ENCODE measurements around the gene HTR4. TPM values are rescaled to one million over a fixed set of nuclear protein-coding genes. Genes with fewer than 3 reads are reported as not detected.

The HTR4 gene
- polyA plus RNA-seq, 1 experiment, result not detected

- TF ChIP-seq, protein P1, sequence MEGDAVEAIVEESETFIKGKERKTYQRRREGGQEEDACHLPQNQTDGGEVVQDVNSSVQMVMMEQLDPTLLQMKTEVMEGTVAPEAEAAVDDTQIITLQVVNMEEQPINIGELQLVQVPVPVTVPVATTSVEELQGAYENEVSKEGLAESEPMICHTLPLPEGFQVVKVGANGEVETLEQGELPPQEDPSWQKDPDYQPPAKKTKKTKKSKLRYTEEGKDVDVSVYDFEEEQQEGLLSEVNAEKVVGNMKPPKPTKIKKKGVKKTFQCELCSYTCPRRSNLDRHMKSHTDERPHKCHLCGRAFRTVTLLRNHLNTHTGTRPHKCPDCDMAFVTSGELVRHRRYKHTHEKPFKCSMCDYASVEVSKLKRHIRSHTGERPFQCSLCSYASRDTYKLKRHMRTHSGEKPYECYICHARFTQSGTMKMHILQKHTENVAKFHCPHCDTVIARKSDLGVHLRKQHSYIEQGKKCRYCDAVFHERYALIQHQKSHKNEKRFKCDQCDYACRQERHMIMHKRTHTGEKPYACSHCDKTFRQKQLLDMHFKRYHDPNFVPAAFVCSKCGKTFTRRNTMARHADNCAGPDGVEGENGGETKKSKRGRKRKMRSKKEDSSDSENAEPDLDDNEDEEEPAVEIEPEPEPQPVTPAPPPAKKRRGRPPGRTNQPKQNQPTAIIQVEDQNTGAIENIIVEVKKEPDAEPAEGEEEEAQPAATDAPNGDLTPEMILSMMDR (IDR thresholded peaks at IDR 0.05; ENCODE audit: insufficient read depth, low read depth, low read length), result peak; percentile 71
- DNase-seq (ENCODE audit: low read depth), result peak; percentile 11
- ChIA-PET POLR2A (no interaction called here), CTCF (interaction anchor here (0.6 to 10.0 kb wide), 13 partner anchors 9 to 671 kb away, joined by 3 to 114 read pairs (median 4); no protein-coding TSS in a partner anchor)
- Histone ChIP-seq H3K4me3 (ENCODE audit: low read depth, low read length) (no peak overlapping the region), H3K36me3 (ENCODE audit: control insufficient read depth, insufficient read depth, low read length) (peaks cover 3% of the 10 kb centered on the region; the same call in 1 of the 2 replicates), H3K27me3 (ENCODE audit: control insufficient read depth, insufficient read depth, low read length) (no peaks in the 10 kb centered on the region)
Measured at GRCh38 chr5:148443998-148444397, 210.3 kb downstream of the HTR4 start.

DNA sequence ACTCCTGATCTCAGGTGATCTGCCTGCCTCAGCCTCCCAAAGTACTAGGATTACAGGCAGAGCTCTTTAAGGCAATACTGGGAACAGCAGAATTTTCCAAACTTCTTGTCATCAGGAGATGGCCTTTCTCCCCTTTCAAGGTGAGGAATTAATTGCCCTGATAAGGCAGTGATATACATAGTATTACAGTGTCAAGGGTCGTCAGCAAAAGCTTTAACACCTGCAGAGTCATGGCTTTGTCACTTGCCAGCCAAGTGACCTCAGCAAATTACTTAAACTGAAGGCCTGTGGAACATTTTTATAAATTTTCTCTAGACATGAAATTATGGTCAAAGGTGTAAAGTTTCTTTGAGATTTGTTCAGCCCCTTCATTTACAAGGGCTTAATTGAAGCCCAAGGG, 211.1 kb downstream of the HTR4 start:
- ChIA-PET POLR2A (no interaction called here), CTCF (interaction anchor here (0.8 to 10.0 kb wide), 12 partner anchors 11 to 671 kb away, joined by 3 to 114 read pairs (median 4); no protein-coding TSS in a partner anchor)
- no peak overlapping the region for H3K4me3 ChIP-seq (ENCODE audit: low read depth, low read length)
- no peaks in the 10 kb centered on the region for H3K27me3 ChIP-seq (ENCODE audit: control insufficient read depth, insufficient read depth, low read length)
- DNase-seq (ENCODE audit: low read depth), result no peak
- peaks cover 3% of the 10 kb centered on the region; the same call in 1 of the 2 replicates for H3K36me3 ChIP-seq (ENCODE audit: control insufficient read depth, insufficient read depth, low read length)
- TF ChIP-seq, protein P1 (IDR thresholded peaks at IDR 0.05; ENCODE audit: insufficient read depth, low read depth, low read length), result no peak

GRCh38 chr5:148438933-148439332, 215.4 kb downstream of the HTR4 start:
- no peaks in the 10 kb centered on the region for H3K27me3 ChIP-seq (ENCODE audit: control insufficient read depth, insufficient read depth, low read length)
- no peak for DNase-seq (ENCODE audit: low read depth)
- H3K4me3 ChIP-seq (ENCODE audit: low read depth, low read length), result no peak overlapping the region
- POLR2A ChIA-PET, result no interaction called here
- CTCF ChIA-PET, result interaction anchor here (0.7 kb wide), 1 partner anchor 292 kb away, joined by 3 read pairs; no protein-coding TSS in a partner anchor
- peaks cover 3% of the 10 kb centered on the region; the same call in 1 of the 2 replicates for H3K36me3 ChIP-seq (ENCODE audit: control insufficient read depth, insufficient read depth, low read length)
- TF ChIP-seq, protein P1 (IDR thresholded peaks at IDR 0.05; ENCODE audit: insufficient read depth, low read depth, low read length), result no peak

DNA sequence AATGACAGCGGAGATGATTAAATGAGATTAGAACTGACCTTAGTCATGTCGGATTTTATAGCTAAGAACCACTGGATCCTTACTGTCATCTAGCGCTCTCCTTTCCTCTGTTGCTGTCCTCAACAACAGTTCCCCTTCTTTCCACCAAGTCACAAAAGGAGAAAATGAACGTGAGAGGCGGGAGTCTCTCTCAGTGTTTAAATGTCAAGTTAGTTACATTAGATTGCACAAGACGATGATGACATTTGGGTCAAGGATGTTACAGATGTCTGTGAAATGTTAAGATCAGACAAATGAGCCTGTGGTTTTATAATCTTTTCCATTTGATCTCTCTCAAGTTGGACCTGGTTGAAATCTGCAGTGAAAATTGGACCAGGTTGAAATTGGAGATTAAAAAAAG, 217.1 kb downstream of the HTR4 start:
- no peaks in the 10 kb centered on the region for H3K27me3 ChIP-seq (ENCODE audit: control insufficient read depth, insufficient read depth, low read length)
- H3K4me3 ChIP-seq (ENCODE audit: low read depth, low read length), result no peak overlapping the region
- H3K36me3 ChIP-seq (ENCODE audit: control insufficient read depth, insufficient read depth, low read length), result peaks cover 4% of the 10 kb centered on the region; the same call in 1 of the 2 replicates
- TF ChIP-seq, protein P1 (IDR thresholded peaks at IDR 0.05; ENCODE audit: insufficient read depth, low read depth, low read length), result no peak
- no peak for DNase-seq (ENCODE audit: low read depth)
- CTCF ChIA-PET, result interaction anchor here (0.7 to 2.1 kb wide), 2 partner anchors 293 to 677 kb away, joined by 3 to 11 read pairs; no protein-coding TSS in a partner anchor
- POLR2A ChIA-PET, result no interaction called here

DNA sequence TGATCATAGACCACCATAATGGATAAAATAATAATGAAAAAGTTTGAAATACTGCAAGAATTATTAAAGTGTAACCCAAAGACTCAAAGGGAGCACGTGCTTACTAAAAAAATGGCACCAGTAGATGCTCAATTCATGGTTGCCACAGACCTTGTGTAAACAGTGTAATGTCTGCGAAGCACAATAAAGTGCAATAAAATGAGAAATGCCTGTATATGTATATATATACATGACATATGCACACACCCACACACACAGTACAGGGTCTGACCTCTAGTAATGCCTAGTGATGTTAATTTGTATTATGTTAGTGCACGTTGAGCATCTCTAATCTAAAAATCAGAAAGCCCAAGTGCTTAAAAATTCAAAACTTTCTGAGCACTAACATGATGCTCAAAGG, 218.3 kb downstream of the HTR4 start:
- ChIA-PET POLR2A (no interaction called here), CTCF (interaction anchor here (2.1 kb wide), 1 partner anchor 295 kb away, joined by 11 read pairs; no protein-coding TSS in a partner anchor)
- H3K36me3 ChIP-seq (ENCODE audit: control insufficient read depth, insufficient read depth, low read length), result peaks cover 1% of the 10 kb centered on the region; the same call in 1 of the 2 replicates
- TF ChIP-seq, protein P1 (IDR thresholded peaks at IDR 0.05; ENCODE audit: insufficient read depth, low read depth, low read length), result no peak
- H3K27me3 ChIP-seq (ENCODE audit: control insufficient read depth, insufficient read depth, low read length), result no peaks in the 10 kb centered on the region
- H3K4me3 ChIP-seq (ENCODE audit: low read depth, low read length), result no peak overlapping the region
- DNase-seq (ENCODE audit: low read depth), result no peak

Data from BJ (cell line).